ENCODE results near the gene ETV7.

ETV7 gene

DNA sequence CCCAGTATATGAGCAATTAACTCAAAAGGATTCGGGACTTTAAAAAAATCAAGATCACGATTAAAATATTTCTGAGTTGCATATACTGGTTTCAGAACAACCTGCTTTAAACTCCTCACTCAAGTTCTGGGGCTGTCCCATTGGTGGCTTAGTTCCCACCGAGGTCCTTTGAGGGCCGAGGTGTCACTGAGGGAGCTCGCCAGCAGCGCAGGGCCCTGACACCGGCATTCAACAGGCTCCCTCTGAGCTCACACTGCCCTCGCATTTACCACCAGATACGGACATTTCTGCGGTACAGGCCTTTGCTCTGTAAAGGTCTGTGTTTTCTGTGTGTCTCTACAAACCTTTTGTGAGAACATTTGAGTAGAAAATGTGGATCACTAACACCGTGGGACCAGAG lies 26.4 kb downstream of the ETV7 start:
- H3K4me3 ChIP-seq (ENCODE audit: insufficient read depth in 1 of 2, low read depth in 1 of 2, low read length in 2 of 2) = peak overlapping the region in 1 of 2 experiments; percentile 23
- no peak overlapping the region for H2BK12ac ChIP-seq (ENCODE audit: low read length in 2 of 2)
- WGBS = 91% methylated on average over 11 of the region's 11 CpGs

DNA sequence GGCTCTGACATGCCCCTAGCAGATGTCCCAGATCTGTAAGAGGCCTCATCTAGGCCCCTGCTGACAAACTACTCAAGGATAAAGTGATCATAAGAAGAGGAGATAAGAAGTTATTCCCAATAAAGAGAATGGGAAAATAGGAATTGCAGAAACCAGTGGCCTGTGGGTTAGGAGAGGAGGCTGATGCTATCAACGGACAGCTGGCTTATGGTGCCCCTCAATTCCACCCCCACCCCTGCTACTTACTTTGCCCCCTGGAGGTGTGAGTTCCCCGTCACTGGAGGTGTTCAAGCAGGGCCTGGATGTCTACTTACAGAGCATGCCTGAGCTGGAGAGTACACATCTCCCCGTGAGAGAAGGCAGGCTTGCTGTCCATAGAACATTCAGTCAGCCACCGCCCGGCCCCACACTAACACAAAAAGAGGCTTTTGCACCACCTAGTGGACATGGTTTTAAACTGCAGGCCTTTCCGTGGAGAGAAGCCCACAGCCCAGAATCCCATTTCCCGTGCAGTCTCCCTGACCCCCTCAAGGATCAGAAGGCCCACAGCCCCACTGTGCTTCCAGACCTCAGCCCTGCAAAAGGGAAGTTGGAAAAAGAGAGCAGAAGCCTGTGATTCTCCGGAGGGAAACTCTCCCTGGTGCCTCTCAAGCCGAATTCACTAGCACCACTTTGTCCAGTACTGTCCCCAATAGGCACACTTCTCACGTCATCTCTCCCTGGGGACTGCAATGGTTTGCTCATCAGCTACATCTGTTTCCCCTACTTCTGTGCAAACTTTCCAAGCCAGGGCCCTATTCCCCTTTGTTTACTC lies 27.0 kb downstream of the ETV7 start:
- Histone ChIP-seq H3K9me3 (ENCODE audit: control insufficient read depth, low read length) (no peaks in the 10 kb centered on the region), H3K4me3 (ENCODE audit: insufficient read depth in 1 of 2, low read depth in 1 of 2, low read length in 2 of 2) (peak overlapping the region in 1 of 2 experiments; percentile 23), H3K4me1 (ENCODE audit: control insufficient read depth, insufficient read depth, low read depth, low read length) (no peaks in the 10 kb centered on the region), H3K27ac (ENCODE audit: low read length, poor library complexity, severe bottlenecking) (no peak overlapping the region), H3K27me3 (ENCODE audit: control insufficient read depth in 1 of 2, insufficient read depth in 1 of 2, low read length in 2 of 2) (peaks cover 9 to 15% of the 10 kb centered on the region in 2 experiments), H2AFZ (ENCODE audit: low read depth, low read length) (peak overlapping the region; percentile 94), H2BK5ac (ENCODE audit: low read depth, low read length, poor library complexity, severe bottlenecking) (no peak overlapping the region), H3K79me1 (replicated peaks; ENCODE audit: low read length, poor library complexity, severe bottlenecking) (no peaks in the 10 kb centered on the region), H3K36me3 (ENCODE audit: control insufficient read depth in 1 of 2, insufficient read depth in 2 of 2, low read depth in 1 of 2, low read length in 2 of 2) (no peaks in the 10 kb centered on the region), H3K4ac (ENCODE audit: low read depth in 1 of 2, low read length in 2 of 2) (no peak overlapping the region), H4K8ac (ENCODE audit: low read length) (peak overlapping the region; percentile 89), H2AK5ac (ENCODE audit: low read length, severe bottlenecking) (no peak overlapping the region), H2BK120ac (ENCODE audit: low read depth, low read length) (no peak overlapping the region), H3K14ac (ENCODE audit: low read length in 2 of 2) (no peak overlapping the region), H2BK15ac (ENCODE audit: low read depth, poor library complexity, severe bottlenecking) (no peak overlapping the region), H4K91ac (ENCODE audit: low read length) (no peak overlapping the region), H3K9ac (ENCODE audit: low read length) (peak overlapping the region; percentile 58), H3K18ac (ENCODE audit: low read depth in 1 of 2, low read length in 2 of 2) (peak overlapping the region in 1 of 2 experiments; percentile 85), H2BK12ac (ENCODE audit: low read length in 2 of 2) (no peak overlapping the region), H3K4me2 (ENCODE audit: low read length, poor library complexity, severe bottlenecking) (no peak overlapping the region), H3K23ac (ENCODE audit: low read length in 2 of 2) (no peak overlapping the region)
- WGBS = 16% methylated on average over 10 of the region's 10 CpGs
- DNase-seq = peak; percentile 81

More for the DNA sequence above, 26.4 kb downstream of the ETV7 start:
- no peak overlapping the region for H2AK5ac ChIP-seq (ENCODE audit: low read length, severe bottlenecking)
- H3K18ac ChIP-seq (ENCODE audit: low read depth in 1 of 2, low read length in 2 of 2) = no peak overlapping the region
- H2BK15ac ChIP-seq (ENCODE audit: low read depth, poor library complexity, severe bottlenecking) = no peak overlapping the region
- H3K27ac ChIP-seq (ENCODE audit: low read length, poor library complexity, severe bottlenecking) = no peak overlapping the region
- no peak overlapping the region for H4K91ac ChIP-seq (ENCODE audit: low read length)
- no peak overlapping the region for H3K4me2 ChIP-seq (ENCODE audit: low read length, poor library complexity, severe bottlenecking)
- H3K9ac ChIP-seq (ENCODE audit: low read length) = peak overlapping the region; percentile 58
- no peak overlapping the region for H3K4ac ChIP-seq (ENCODE audit: low read depth in 1 of 2, low read length in 2 of 2)
- H2BK5ac ChIP-seq (ENCODE audit: low read depth, low read length, poor library complexity, severe bottlenecking) = no peak overlapping the region
- H3K14ac ChIP-seq (ENCODE audit: low read length in 2 of 2) = no peak overlapping the region
- H3K27me3 ChIP-seq (ENCODE audit: control insufficient read depth in 1 of 2, insufficient read depth in 1 of 2, low read length in 2 of 2) = peaks cover 9 to 15% of the 10 kb centered on the region in 2 experiments
- H2BK120ac ChIP-seq (ENCODE audit: low read depth, low read length) = no peak overlapping the region
- DNase-seq = no peak
- no peaks in the 10 kb centered on the region for H3K36me3 ChIP-seq (ENCODE audit: control insufficient read depth in 1 of 2, insufficient read depth in 2 of 2, low read depth in 1 of 2, low read length in 2 of 2)
- no peaks in the 10 kb centered on the region for H3K9me3 ChIP-seq (ENCODE audit: control insufficient read depth, low read length)
- H3K23ac ChIP-seq (ENCODE audit: low read length in 2 of 2) = no peak overlapping the region
- H2AFZ ChIP-seq (ENCODE audit: low read depth, low read length) = no peak overlapping the region
- no peaks in the 10 kb centered on the region for H3K79me1 ChIP-seq (replicated peaks; ENCODE audit: low read length, poor library complexity, severe bottlenecking)
- H3K4me1 ChIP-seq (ENCODE audit: control insufficient read depth, insufficient read depth, low read depth, low read length) = no peaks in the 10 kb centered on the region
- H4K8ac ChIP-seq (ENCODE audit: low read length) = no peak overlapping the region

DNA sequence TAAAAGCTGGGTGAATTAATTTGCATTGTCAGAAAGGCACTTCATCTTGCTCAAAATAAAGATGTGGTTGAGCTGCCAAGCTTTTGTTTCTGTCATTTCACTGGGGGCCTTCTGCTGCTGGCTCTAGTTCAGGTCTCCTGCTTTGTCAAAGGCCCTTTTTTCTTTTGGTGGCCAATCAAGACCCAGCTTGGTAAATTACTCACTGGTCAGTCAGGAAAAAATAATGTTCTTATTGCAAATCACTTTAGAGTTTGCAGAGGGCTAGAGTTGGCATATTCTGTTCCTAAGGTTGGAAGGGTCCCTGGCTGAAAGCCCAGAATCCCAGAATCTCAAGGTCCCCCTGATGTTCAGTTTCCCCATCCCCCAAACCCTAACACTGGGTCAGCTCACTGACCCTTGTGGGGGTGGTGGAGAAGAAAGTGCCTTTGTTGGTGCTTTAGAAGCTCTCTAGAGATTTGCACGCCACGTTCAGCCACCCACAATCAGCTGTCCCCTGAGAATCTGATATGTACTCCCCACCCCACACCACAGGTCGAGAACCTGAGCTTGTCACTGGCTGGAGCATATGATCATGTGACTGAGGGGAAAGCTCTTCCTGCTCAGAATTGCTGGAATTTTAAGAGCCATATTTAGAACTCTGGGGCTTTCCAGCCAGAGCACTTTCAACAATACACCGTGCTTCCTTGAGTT lies 29.1 kb downstream of the ETV7 start:
- Histone ChIP-seq H3K36me3 (ENCODE audit: control insufficient read depth in 1 of 2, insufficient read depth in 2 of 2, low read depth in 1 of 2, low read length in 2 of 2) (no peaks in the 10 kb centered on the region), H2AK5ac (ENCODE audit: low read length, severe bottlenecking) (no peak overlapping the region), H3K18ac (ENCODE audit: low read depth in 1 of 2, low read length in 2 of 2) (peak overlapping the region in 1 of 2 experiments; percentile 59), H3K9ac (ENCODE audit: low read length) (no peak overlapping the region), H3K4ac (ENCODE audit: low read depth in 1 of 2, low read length in 2 of 2) (no peak overlapping the region), H3K4me3 (ENCODE audit: insufficient read depth in 1 of 2, low read depth in 1 of 2, low read length in 2 of 2) (no peak overlapping the region), H3K27ac (ENCODE audit: low read length, poor library complexity, severe bottlenecking) (no peak overlapping the region), H3K14ac (ENCODE audit: low read length in 2 of 2) (no peak overlapping the region), H2BK15ac (ENCODE audit: low read depth, poor library complexity, severe bottlenecking) (no peak overlapping the region), H2BK120ac (ENCODE audit: low read depth, low read length) (no peak overlapping the region), H3K9me3 (ENCODE audit: control insufficient read depth, low read length) (no peaks in the 10 kb centered on the region), H4K8ac (ENCODE audit: low read length) (no peak overlapping the region), H2BK5ac (ENCODE audit: low read depth, low read length, poor library complexity, severe bottlenecking) (no peak overlapping the region), H3K23ac (ENCODE audit: low read length in 2 of 2) (no peak overlapping the region), H2BK12ac (ENCODE audit: low read length in 2 of 2) (no peak overlapping the region), H3K4me2 (ENCODE audit: low read length, poor library complexity, severe bottlenecking) (no peak overlapping the region), H3K27me3 (ENCODE audit: control insufficient read depth in 1 of 2, insufficient read depth in 1 of 2, low read length in 2 of 2) (peaks cover 4 to 15% of the 10 kb centered on the region in 2 experiments), H3K4me1 (ENCODE audit: control insufficient read depth, insufficient read depth, low read depth, low read length) (no peaks in the 10 kb centered on the region), H3K79me1 (replicated peaks; ENCODE audit: low read length, poor library complexity, severe bottlenecking) (no peaks in the 10 kb centered on the region), H2AFZ (ENCODE audit: low read depth, low read length) (no peak overlapping the region), H4K91ac (ENCODE audit: low read length) (no peak overlapping the region)
- WGBS = 80% methylated on average over 3 of the region's 4 CpGs
- DNase-seq = peak; percentile 32

DNA sequence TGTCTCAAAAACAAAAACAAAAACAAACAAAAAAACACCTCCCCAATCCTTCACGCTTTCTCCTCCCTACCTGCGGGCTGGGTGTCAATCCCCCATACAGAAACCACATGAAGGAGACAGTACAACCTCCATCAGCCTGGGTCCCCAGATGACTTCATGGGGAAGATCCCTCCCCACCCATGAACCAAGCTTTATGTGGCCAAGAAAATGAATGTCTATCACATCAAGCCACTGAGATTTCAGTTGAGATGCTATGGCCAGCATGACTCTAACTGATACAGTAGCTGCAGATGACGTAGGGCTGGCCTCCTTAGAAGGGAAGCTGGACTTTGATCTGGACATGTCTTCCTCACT lies 29.6 kb downstream of the ETV7 start:
- Histone ChIP-seq H4K91ac (ENCODE audit: low read length) (no peak overlapping the region), H3K14ac (ENCODE audit: low read length in 2 of 2) (no peak overlapping the region), H3K27me3 (ENCODE audit: control insufficient read depth in 1 of 2, insufficient read depth in 1 of 2, low read length in 2 of 2) (peaks cover 4 to 15% of the 10 kb centered on the region in 2 experiments), H2AK5ac (ENCODE audit: low read length, severe bottlenecking) (no peak overlapping the region), H2BK120ac (ENCODE audit: low read depth, low read length) (no peak overlapping the region), H4K8ac (ENCODE audit: low read length) (no peak overlapping the region), H2BK12ac (ENCODE audit: low read length in 2 of 2) (no peak overlapping the region), H3K18ac (ENCODE audit: low read depth in 1 of 2, low read length in 2 of 2) (no peak overlapping the region), H3K4me1 (ENCODE audit: control insufficient read depth, insufficient read depth, low read depth, low read length) (no peaks in the 10 kb centered on the region), H3K79me1 (replicated peaks; ENCODE audit: low read length, poor library complexity, severe bottlenecking) (no peaks in the 10 kb centered on the region), H3K9me3 (ENCODE audit: control insufficient read depth, low read length) (peaks cover under 1% of the 10 kb centered on the region), H3K27ac (ENCODE audit: low read length, poor library complexity, severe bottlenecking) (no peak overlapping the region), H3K4me2 (ENCODE audit: low read length, poor library complexity, severe bottlenecking) (no peak overlapping the region), H2BK15ac (ENCODE audit: low read depth, poor library complexity, severe bottlenecking) (no peak overlapping the region), H2BK5ac (ENCODE audit: low read depth, low read length, poor library complexity, severe bottlenecking) (no peak overlapping the region), H2AFZ (ENCODE audit: low read depth, low read length) (no peak overlapping the region), H3K4me3 (ENCODE audit: insufficient read depth in 1 of 2, low read depth in 1 of 2, low read length in 2 of 2) (no peak overlapping the region), H3K36me3 (ENCODE audit: control insufficient read depth in 1 of 2, insufficient read depth in 2 of 2, low read depth in 1 of 2, low read length in 2 of 2) (no peaks in the 10 kb centered on the region), H3K4ac (ENCODE audit: low read depth in 1 of 2, low read length in 2 of 2) (no peak overlapping the region), H3K9ac (ENCODE audit: low read length) (no peak overlapping the region), H3K23ac (ENCODE audit: low read length in 2 of 2) (no peak overlapping the region)
- DNase-seq = no peak
- WGBS = 94% methylated on average over 3 of the region's 3 CpGs
